Activated T-cell treated with anti-CD3 and anti-CD28 coated beads, Interleukin-2, amount 50 U/mL, for 4 hours (primary cell): Measurements from ENCODE around the gene SERPIND1. TPM values are rescaled to one million over a fixed set of nuclear protein-coding genes. Genes with fewer than 3 reads are reported as not detected.

Experiments
- ATAC-seq, 2 donors: fragments of 200-7000 bp; cut with Tn5 transposase; one replicate each; pipeline ENCODE4 v1.10.0; 2021
- DNase-seq: peaks from one replicate; pipeline ENCODE4 v3.0.0-alpha.2; 2020
- H3K27me3 Mint-ChIP-seq: one replicate; pipeline ENCODE4 v1.8.0; 2021; ENCODE audit warnings: low read depth, mixed read lengths
- H3K36me3 Mint-ChIP-seq: one replicate; pipeline ENCODE4 v1.8.0; 2022; ENCODE audit warnings: mixed read lengths; ENCODE audit not compliant: insufficient read depth
- H3K4me1 Mint-ChIP-seq: one replicate; pipeline ENCODE4 v1.8.0; 2021; ENCODE audit warnings: low read depth, mixed read lengths
- H3K4me3 Mint-ChIP-seq: one replicate; pipeline ENCODE4 v1.8.0; 2021; ENCODE audit warnings: mild to moderate bottlenecking, moderate library complexity, mixed read lengths
- H3K9me3 Mint-ChIP-seq: one replicate; pipeline ENCODE4 v1.8.0; 2021; ENCODE audit warnings: mixed read lengths
- total RNA-seq, 3 donors: library from RNA; stranded (reverse); gene quantifications; one replicate each; pipeline ENCODE4 v1.2.1, GENCODE V29; 2021

SERPIND1 gene
- total RNA-seq, 3 donors from 2014 or later, result 0.15 TPM; not detected in 2

- no peak for ATAC-seq
- Mint-ChIP-seq H3K4me1 (peaks cover 3% of the 10 kb centered on the region), H3K36me3 (peaks cover 25% of the 10 kb centered on the region), H3K4me3 (no peak overlapping the region), H3K27me3 (no peaks in the 10 kb centered on the region), H3K9me3 (no peaks in the 10 kb centered on the region)
- no peak for DNase-seq
Observed at GRCh38 chr22:20787746-20788626, 14.1 kb downstream of the SERPIND1 start.

- Mint-ChIP-seq H3K4me1 (peaks cover 3% of the 10 kb centered on the region), H3K4me3 (no peak overlapping the region), H3K9me3 (no peaks in the 10 kb centered on the region), H3K36me3 (peaks cover 27% of the 10 kb centered on the region), H3K27me3 (no peaks in the 10 kb centered on the region)
- ATAC-seq, result no peak
- DNase-seq, result no peak
Observed at GRCh38 chr22:20788627-20789344, 14.9 kb downstream of the SERPIND1 start.

DNA sequence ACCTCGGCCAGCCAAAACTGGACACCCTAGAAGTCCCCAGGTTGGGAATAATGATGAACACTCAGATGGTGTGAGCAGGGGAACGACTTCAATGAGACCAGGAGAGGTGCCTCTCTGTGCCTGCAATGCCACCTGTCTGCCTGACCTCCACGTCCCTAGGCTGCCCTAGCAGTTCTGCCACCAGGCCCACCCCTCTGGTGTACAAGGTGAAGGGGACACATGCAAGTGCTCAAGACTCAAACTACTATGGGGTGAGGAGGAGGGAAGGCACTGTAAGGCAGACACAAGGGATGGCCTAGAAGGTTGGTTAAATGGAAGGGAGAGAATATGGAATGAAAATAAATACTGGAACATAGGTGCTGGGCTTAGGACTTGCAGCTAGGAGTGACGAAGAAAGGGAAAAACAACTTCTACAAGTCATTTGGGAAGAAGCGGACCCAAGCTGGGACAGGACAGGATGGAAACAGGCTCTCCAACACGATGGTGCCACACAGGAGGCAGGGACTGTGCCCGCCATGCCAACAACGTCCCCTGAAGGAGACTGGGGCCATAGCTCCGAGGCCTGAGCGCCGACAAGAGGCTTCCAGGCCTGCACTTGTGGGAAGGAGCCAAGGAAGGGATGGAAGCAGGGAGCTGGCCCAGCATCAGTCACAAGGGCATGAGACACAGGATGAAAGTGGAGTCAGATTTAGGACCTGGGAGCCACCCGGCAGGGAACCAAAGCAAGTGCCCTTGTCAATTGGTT, 18.5 kb downstream of the SERPIND1 start:
- Mint-ChIP-seq H3K4me1 (no peaks in the 10 kb centered on the region), H3K4me3 (no peak overlapping the region), H3K27me3 (no peaks in the 10 kb centered on the region), H3K9me3 (no peaks in the 10 kb centered on the region), H3K36me3 (peaks cover 56% of the 10 kb centered on the region)
- no peak for DNase-seq
- no peak for ATAC-seq

GRCh38 chr22:20792966-20793728, 19.2 kb downstream of the SERPIND1 start:
- DNase-seq (no peak), ATAC-seq (no peak)
- no peaks in the 10 kb centered on the region for H3K9me3 Mint-ChIP-seq
- H3K36me3 Mint-ChIP-seq, result peaks cover 57% of the 10 kb centered on the region
- no peaks in the 10 kb centered on the region for H3K27me3 Mint-ChIP-seq
- H3K4me3 Mint-ChIP-seq, result no peak overlapping the region
- no peaks in the 10 kb centered on the region for H3K4me1 Mint-ChIP-seq

DNA sequence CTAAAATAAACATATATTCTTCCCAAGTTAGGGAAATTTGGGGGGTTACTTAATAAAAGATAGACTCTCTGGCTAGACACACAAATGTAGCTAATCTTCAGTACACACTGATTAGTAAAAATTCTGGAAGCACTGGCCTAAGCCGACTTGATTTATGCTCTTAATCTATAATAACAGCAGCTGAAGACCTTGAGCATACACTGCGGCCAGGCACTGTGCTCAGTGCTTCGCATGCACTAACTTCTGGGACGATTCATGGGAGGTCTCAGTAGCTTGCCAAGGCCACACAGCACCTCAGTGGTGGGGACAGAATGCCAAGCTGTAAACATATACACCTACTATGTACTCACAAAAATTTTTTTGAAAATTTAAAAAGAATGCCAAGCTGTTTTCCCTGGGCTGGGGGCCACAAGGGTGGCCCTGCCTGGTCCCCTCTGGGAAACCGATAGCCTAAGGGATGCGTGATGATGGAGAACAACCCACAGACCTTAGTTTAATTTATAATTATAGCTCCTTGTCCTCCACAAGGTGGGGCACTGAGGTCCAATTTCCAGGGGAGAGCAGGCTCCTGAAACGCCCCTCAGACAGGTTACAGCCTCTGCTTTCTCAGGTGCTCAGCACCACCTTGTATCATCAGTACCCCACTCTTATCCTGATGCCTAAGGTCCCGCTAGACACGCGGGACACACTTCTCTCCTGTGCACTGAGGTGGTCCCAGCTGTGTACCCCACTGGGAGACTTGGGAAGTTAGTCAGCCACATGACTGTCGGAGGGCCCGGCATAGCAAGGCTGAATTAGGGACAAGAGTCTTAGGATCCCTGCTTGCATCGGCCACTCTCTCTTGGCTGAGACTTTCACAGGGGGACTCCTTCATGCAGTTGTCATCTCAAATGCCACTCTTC, 20.1 kb downstream of the SERPIND1 start:
- no peak for ATAC-seq
- H3K4me3 Mint-ChIP-seq, result no peak overlapping the region
- H3K9me3 Mint-ChIP-seq, result no peaks in the 10 kb centered on the region
- no peaks in the 10 kb centered on the region for H3K27me3 Mint-ChIP-seq
- no peaks in the 10 kb centered on the region for H3K4me1 Mint-ChIP-seq
- peaks cover 57% of the 10 kb centered on the region for H3K36me3 Mint-ChIP-seq
- DNase-seq, result no peak

GRCh38 chr22:20794650-20795413, 20.9 kb downstream of the SERPIND1 start:
- H3K4me3 Mint-ChIP-seq, result no peak overlapping the region
- no peak for ATAC-seq
- H3K9me3 Mint-ChIP-seq, result no peaks in the 10 kb centered on the region
- H3K36me3 Mint-ChIP-seq, result peaks cover 65% of the 10 kb centered on the region
- H3K27me3 Mint-ChIP-seq, result no peaks in the 10 kb centered on the region
- no peaks in the 10 kb centered on the region for H3K4me1 Mint-ChIP-seq
- no peak for DNase-seq

DNA sequence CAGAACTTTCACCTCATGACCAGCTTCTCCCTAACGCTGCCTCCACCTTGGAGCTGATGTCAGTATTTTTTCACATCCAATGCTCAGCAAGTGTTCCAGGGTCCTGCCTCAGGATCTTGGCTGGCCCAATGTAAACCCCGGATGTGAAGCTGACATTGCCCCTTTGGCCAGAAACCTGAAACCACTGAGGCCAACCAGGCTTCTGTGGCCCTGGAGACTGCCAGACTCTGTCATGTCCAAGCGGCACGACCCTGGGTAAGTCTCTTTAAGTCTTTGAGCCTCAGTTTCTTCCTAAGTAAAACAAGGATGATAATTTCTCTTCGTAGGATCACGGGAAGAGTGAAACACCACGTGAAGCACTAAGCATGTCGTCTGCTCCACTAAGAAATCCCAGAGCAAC, 22.8 kb downstream of the SERPIND1 start:
- no peaks in the 10 kb centered on the region for H3K9me3 Mint-ChIP-seq
- H3K27me3 Mint-ChIP-seq, result no peaks in the 10 kb centered on the region
- ATAC-seq (no peak), DNase-seq (no peak)
- no peaks in the 10 kb centered on the region for H3K4me1 Mint-ChIP-seq
- peaks cover 61% of the 10 kb centered on the region for H3K36me3 Mint-ChIP-seq
- no peak overlapping the region for H3K4me3 Mint-ChIP-seq

DNA sequence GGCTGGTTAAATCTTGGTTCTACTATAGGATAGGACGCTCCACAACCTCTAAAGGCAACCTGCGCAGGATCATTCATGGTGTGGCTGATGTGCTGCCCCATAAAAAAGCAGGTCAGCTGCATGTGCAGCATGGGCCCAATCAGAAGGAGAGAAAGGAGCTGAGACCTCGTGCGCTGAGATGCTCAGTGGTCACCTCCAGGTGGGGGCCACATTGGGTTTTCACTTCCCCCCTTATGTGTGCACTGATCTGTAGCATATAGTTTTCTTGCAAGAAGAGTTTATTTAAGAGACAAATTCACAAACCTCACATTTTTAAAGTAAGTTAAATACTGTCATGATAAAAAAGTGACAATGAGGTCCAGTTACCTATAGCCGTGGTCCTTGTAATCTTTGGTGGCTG, 24.3 kb downstream of the SERPIND1 start:
- Mint-ChIP-seq H3K36me3 (peaks cover 63% of the 10 kb centered on the region), H3K4me3 (no peak overlapping the region)

GRCh38 chr22:20798974-20799373, 25.1 kb downstream of the SERPIND1 start:
- ATAC-seq (no peak), DNase-seq (no peak)
- H3K4me3 Mint-ChIP-seq, result no peak overlapping the region
- no peaks in the 10 kb centered on the region for H3K9me3 Mint-ChIP-seq
- H3K36me3 Mint-ChIP-seq, result peaks cover 65% of the 10 kb centered on the region
- no peaks in the 10 kb centered on the region for H3K27me3 Mint-ChIP-seq
- no peaks in the 10 kb centered on the region for H3K4me1 Mint-ChIP-seq

More for the DNA sequence above, 24.3 kb downstream of the SERPIND1 start:
- Mint-ChIP-seq H3K9me3 (no peaks in the 10 kb centered on the region), H3K27me3 (no peaks in the 10 kb centered on the region), H3K4me1 (no peaks in the 10 kb centered on the region)
- no peak for ATAC-seq
- no peak for DNase-seq

DNA sequence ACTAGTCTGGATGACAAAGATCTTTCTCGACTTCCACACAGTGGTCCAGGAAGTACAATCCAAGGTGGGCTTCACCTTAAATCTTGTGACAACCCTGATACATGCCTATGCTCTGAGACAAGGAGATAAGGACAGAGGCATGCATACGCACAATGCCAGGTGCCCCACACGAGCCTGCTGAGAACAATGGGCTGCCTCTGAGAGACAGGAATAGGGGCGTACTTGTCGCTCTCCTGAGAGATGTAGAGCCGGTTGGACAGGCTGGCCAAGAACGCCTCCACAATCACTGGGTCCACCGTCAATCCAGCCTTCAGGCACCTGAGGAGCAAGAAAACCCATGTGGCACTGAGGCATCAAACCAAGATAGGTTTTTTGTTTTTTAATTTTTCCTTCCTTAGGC, 25.5 kb downstream of the SERPIND1 start:
- no peaks in the 10 kb centered on the region for H3K4me1 Mint-ChIP-seq
- no peaks in the 10 kb centered on the region for H3K9me3 Mint-ChIP-seq
- H3K36me3 Mint-ChIP-seq, result peaks cover 67% of the 10 kb centered on the region
- H3K4me3 Mint-ChIP-seq, result no peak overlapping the region
- H3K27me3 Mint-ChIP-seq, result no peaks in the 10 kb centered on the region
- DNase-seq, result no peak
- ATAC-seq, result no peak

GRCh38 chr22:20802452-20802851, 28.5 kb downstream of the SERPIND1 start:
- no peak for ATAC-seq
- no peaks in the 10 kb centered on the region for H3K9me3 Mint-ChIP-seq
- no peak for DNase-seq
- no peaks in the 10 kb centered on the region for H3K27me3 Mint-ChIP-seq
- no peak overlapping the region for H3K4me3 Mint-ChIP-seq
- no peaks in the 10 kb centered on the region for H3K4me1 Mint-ChIP-seq
- peaks cover 61% of the 10 kb centered on the region for H3K36me3 Mint-ChIP-seq

DNA sequence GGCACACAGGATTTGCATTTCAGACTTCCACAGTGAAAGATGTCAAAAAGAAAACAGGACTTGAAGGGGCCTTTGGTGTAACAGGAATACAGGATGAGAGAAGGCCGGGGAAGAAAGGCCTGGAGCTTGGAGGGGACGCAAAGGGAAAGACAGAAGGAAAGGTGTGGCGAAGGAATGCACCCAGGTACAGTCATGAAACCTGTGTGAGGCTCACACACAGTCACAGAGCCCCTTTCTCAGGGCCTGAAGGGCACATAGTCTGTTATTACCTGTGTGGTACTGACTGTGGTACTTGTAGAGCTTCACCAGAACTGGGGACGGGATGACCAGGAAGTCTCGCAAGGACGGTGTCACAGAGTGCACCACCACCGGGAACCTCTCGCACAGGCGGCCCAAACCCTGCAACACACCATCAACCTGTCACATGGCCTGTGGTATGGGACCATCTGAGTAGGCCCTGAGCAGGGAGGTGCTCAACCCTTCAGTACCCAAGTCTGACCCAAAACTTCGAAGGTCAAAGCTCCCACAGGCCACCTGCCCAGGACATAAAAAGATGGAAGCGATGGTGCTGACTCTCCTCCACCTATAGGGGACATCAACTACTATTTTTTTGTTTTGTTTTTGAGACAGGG, 29.1 kb downstream of the SERPIND1 start:
- Mint-ChIP-seq H3K36me3 (peaks cover 59% of the 10 kb centered on the region), H3K27me3 (no peaks in the 10 kb centered on the region), H3K4me3 (no peak overlapping the region), H3K4me1 (no peaks in the 10 kb centered on the region), H3K9me3 (no peaks in the 10 kb centered on the region)
- ATAC-seq, result no peak
- DNase-seq, result no peak
